MM.1S (cell line): ENCODE measurements around the gene KLF15.

Experiments used
- DNase-seq: peaks from one replicate; pipeline ENCODE4 v3.0.0-alpha.2; 2015
- H2AFZ ChIP-seq: fragments of 300-600 bp; sonication (generic); 2 replicates; pipeline ENCODE4 v1.6.0; 2016; ENCODE audit warnings: antibody characterized with exemption, low read length
- H3F3A ChIP-seq: fragments of 300-600 bp; sonication (generic); 2 replicates; pipeline ENCODE4 v1.6.1; 2016; ENCODE audit warnings: mild to moderate bottlenecking, antibody characterized with exemption, low read length, moderate library complexity, mixed read lengths; ENCODE audit not compliant: insufficient read depth
- H3K27ac ChIP-seq: fragments of 300-600 bp; sonication (generic); 2 replicates; pipeline ENCODE4 v1.5.1; 2016; ENCODE audit warnings: mild to moderate bottlenecking, low read length
- H3K27me3 ChIP-seq: fragments of 300-600 bp; sonication (generic); replicated peaks from 2 replicates; pipeline ENCODE4 v1.6.0; 2016; ENCODE audit warnings: low read length; ENCODE audit not compliant: insufficient read depth
- H3K36me3 ChIP-seq: fragments of 300-600 bp; sonication (generic); replicated peaks from 2 replicates; pipeline ENCODE4 v1.6.1; 2016; ENCODE audit warnings: mild to moderate bottlenecking, low read length, mixed read lengths; ENCODE audit not compliant: insufficient read depth
- H3K4me1 ChIP-seq: fragments of 300-600 bp; sonication (generic); 2 replicates; pipeline ENCODE4 v1.6.1; 2016; ENCODE audit warnings: low read length, mixed read lengths
- H3K4me2 ChIP-seq: fragments of 300-600 bp; sonication (generic); 2 replicates; pipeline ENCODE4 v1.6.0; 2016; ENCODE audit warnings: low read depth, low read length
- H3K4me3 ChIP-seq: fragments of 300-600 bp; sonication (generic); 2 replicates; pipeline ENCODE4 v1.5.1; 2016; ENCODE audit warnings: low read length, mixed read lengths
- H3K79me2 ChIP-seq: fragments of 300-600 bp; sonication (generic); 2 replicates; pipeline ENCODE4 v1.6.1; 2016; ENCODE audit warnings: mixed run types, low read length, mixed read lengths
- H3K9ac ChIP-seq: fragments of 300-600 bp; sonication (generic); 2 replicates; pipeline ENCODE4 v1.6.1; 2016; ENCODE audit warnings: low read length, mixed read lengths
- H3K9me2 ChIP-seq: fragments of 300-600 bp; sonication (generic); replicated peaks from 2 replicates; pipeline ENCODE4 v1.6.1; 2016; ENCODE audit warnings: mild to moderate bottlenecking, low read length, mixed read lengths; ENCODE audit not compliant: insufficient read depth
- H3K9me3 ChIP-seq: fragments of 300-600 bp; sonication (generic); replicated peaks from 2 replicates; pipeline ENCODE4 v1.6.1; 2016; ENCODE audit warnings: mild to moderate bottlenecking, low read length, mixed read lengths; ENCODE audit not compliant: insufficient read depth
- H4K20me1 ChIP-seq: fragments of 300-600 bp; sonication (generic); 2 replicates; pipeline ENCODE4 v1.6.1; 2016; ENCODE audit warnings: mild to moderate bottlenecking, low read length, moderate library complexity, mixed read lengths; ENCODE audit not compliant: insufficient read depth
- CTCF ChIP-seq: fragments of 300-600 bp; sonication (generic); IDR thresholded peaks from 2 replicates; pipeline ENCODE4 v1.5.1; 2016; ENCODE audit warnings: antibody characterized with exemption, low read length, mixed read lengths
- EZH2 ChIP-seq: fragments of 300-600 bp; sonication (generic); optimal IDR thresholded peaks from 2 replicates; pipeline ENCODE3; 2017; ENCODE audit warnings: low read depth, mild to moderate bottlenecking, antibody characterized with exemption, low read length, mixed read lengths
- EZH2phosphoT487 ChIP-seq: fragments of 300-600 bp; sonication (generic); IDR thresholded peaks from 2 replicates; pipeline ENCODE4 v1.6.1; 2018; ENCODE audit warnings: antibody characterized with exemption, low read length

Gene KLF15

DNA sequence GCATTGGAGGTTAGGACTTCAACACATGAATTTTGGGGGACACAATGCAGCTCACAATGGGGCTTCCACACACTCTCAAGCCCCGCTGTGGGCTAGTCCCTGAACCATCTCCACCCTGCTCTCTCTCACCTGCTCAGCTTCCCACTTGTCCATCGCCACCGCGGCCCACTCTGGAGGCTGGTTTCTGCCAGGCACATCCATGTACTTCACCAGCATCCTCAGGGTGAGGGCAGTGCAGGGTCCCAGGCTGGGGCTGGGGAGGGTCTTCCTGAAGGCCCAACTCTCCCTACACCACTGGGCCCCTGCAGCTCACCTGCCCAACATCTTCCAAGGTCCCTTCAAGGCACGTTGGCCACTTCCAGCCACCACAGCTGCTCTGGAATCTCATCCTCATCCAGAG is 46.4 kb downstream of the KLF15 start:
- Histone ChIP-seq H3K4me1 (no peaks in the 10 kb centered on the region), H3K9me3 (no peaks in the 10 kb centered on the region), H2AFZ (no peak overlapping the region), H3K36me3 (no peaks in the 10 kb centered on the region), H3K27ac (no peak overlapping the region), H3K4me3 (no peak overlapping the region), H3K4me2 (no peak overlapping the region), H3K79me2 (no peaks in the 10 kb centered on the region), H3K27me3 (no peaks in the 10 kb centered on the region), H4K20me1 (no peaks in the 10 kb centered on the region), H3K9ac (no peak overlapping the region), H3K9me2 (no peaks in the 10 kb centered on the region), H3F3A (no peaks in the 10 kb centered on the region)
- no peak for DNase-seq
- TF ChIP-seq CTCF (no peak), EZH2phosphoT487 (no peak)

DNA sequence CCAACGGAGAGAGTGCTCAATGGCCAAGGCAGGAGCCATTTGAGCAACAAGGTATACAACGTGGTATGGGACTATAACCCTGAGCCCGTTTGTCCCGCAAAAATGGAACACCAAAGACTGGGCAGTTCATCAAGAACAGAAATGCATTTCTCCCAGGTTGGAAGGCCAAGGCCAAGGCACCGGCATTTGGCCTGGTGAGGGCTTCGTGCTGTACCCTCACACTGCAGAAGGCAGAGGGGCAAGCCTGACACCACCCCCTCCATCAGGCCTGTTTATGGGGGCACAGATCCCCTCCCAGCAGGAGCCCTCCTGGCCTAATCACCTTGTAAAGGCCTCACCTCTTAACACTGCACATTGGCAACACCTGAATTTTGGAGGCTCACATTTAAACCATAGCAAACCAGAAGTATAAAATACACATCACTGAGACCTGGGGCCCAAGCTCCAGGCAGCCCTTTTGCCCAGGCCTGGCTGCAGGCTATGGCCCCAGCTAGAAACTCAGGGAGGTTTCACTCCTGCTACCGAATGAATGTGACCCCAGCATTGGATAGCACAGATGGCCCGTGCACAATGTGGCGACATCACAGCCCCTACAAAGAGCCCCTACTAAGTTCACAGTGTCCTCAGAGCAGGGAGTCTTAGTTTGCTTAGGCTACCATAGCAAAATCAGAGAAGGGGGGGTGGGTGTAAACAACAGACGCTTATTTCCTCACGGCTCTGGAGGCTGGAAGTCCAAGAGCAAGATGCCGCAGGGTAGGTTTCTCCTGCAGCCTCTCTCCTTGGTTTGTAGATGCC is 47.1 kb downstream of the KLF15 start:
- H3K9me2 ChIP-seq = no peaks in the 10 kb centered on the region
- DNase-seq = no peak
- H3K9me3 ChIP-seq = no peaks in the 10 kb centered on the region
- no peak overlapping the region for H3K4me2 ChIP-seq
- H3F3A ChIP-seq = no peaks in the 10 kb centered on the region
- no peak overlapping the region for H3K4me3 ChIP-seq
- H4K20me1 ChIP-seq = no peaks in the 10 kb centered on the region
- H3K79me2 ChIP-seq = no peaks in the 10 kb centered on the region
- H2AFZ ChIP-seq = no peak overlapping the region
- no peaks in the 10 kb centered on the region for H3K4me1 ChIP-seq
- no peak overlapping the region for H3K9ac ChIP-seq
- TF ChIP-seq CTCF (no peak), EZH2 (no peak), EZH2phosphoT487 (no peak)
- no peak overlapping the region for H3K27ac ChIP-seq
- H3K36me3 ChIP-seq = no peaks in the 10 kb centered on the region
- no peaks in the 10 kb centered on the region for H3K27me3 ChIP-seq

- no peak for DNase-seq
- H3K9ac ChIP-seq = no peak overlapping the region
- TF ChIP-seq CTCF (no peak), EZH2phosphoT487 (no peak), EZH2 (no peak)
These were observed 48.0 kb downstream of the KLF15 start for GRCh38 chr3:126309165-126309564.

More at GRCh38 chr3:126309165-126309564, 48.0 kb downstream of the KLF15 start:
- no peaks in the 10 kb centered on the region for H3K27me3 ChIP-seq
- no peak overlapping the region for H2AFZ ChIP-seq
- no peaks in the 10 kb centered on the region for H3K9me3 ChIP-seq
- H3K79me2 ChIP-seq = no peaks in the 10 kb centered on the region
- H3K4me1 ChIP-seq = no peaks in the 10 kb centered on the region
- H3F3A ChIP-seq = no peaks in the 10 kb centered on the region
- H3K4me2 ChIP-seq = no peak overlapping the region
- no peak overlapping the region for H3K27ac ChIP-seq
- no peak overlapping the region for H3K4me3 ChIP-seq
- H4K20me1 ChIP-seq = no peaks in the 10 kb centered on the region
- H3K9me2 ChIP-seq = no peaks in the 10 kb centered on the region
- no peaks in the 10 kb centered on the region for H3K36me3 ChIP-seq
